GM13976 (cell line): Measurements from ENCODE around the gene KLHDC1.
"Not testable (repeated sequence)": the region's sequence is repeated elsewhere in the genome, so short reads cannot be mapped to it uniquely, and the experiment has no call there.

Experiments used
- DNase-seq: peaks from one replicate; pipeline ENCODE4 v3.0.0; 2012; ENCODE audit warnings: low spot score
- in situ Hi-C: fragments of 300-500 bp; cut with MboI; formaldehyde crosslinking; loops from one replicate; pipeline ENCODE4 v1.12.0; 2022; ENCODE audit warnings: low sequenced_read_pairs, mixed read lengths, inconsistent platforms; ENCODE audit not compliant: unreplicated experiment
- TF ChIP-seq, protein P1 (sequence below): IDR thresholded peaks from 2 replicates; pipeline ENCODE4 v1.5.1; 2012; ENCODE audit warnings: borderline replicate concordance, mild to moderate bottlenecking; ENCODE audit not compliant: insufficient read depth; ENCODE audit errors: extremely low read depth, missing control alignments, control extremely low read depth

The KLHDC1 gene, protein sequence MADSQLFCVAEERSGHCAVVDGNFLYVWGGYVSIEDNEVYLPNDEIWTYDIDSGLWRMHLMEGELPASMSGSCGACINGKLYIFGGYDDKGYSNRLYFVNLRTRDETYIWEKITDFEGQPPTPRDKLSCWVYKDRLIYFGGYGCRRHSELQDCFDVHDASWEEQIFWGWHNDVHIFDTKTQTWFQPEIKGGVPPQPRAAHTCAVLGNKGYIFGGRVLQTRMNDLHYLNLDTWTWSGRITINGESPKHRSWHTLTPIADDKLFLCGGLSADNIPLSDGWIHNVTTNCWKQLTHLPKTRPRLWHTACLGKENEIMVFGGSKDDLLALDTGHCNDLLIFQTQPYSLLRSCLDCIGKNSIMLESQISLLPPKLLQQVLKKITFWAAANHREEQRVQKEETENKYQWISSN

DNA sequence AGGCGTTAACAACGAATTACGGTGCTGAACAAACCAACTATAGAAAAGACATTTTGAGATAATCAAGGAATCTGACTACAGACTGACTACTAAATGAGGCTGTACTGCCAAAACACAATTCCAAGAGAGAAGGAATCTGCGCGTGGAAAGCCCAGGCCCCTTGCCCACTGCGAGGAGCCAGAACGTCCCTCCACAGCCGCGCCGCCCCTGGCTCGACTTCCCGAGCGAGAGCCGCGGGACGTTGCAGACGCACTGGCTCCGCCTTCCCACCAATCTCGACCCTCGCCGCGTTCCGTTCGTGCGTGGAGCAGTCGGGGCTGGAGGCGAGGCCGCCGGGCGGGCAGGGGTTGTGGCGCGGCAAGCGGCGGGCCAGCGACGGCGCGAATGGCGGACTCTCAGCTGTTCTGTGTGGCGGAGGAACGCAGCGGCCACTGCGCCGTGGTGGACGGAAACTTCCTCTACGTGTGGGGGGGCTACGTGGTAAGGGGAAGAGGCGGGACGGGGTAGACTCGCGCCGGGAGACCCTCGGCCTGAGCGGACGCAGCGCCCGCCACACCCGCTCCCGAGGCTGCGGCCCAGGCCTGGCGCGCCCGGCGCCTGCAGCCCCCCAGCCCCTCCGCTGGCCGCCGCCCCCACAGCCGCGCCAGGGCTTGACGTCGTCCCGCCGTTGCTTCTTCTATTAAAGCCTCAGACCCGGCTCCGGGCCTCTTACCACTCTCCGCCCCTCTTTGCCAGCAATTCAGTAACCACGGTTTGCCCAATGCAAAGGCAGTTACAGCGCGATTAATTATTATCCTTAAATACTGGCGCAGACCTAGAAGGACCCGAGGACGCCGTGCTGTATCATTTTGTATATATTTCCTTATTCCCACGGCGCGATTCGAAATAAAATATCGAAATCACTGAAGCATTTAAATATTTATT lies at the start of gene KLHDC1:
KLHDC1 (plus strand) TSS at position 310 of the 924 bp plus-strand sequence; CDS start at position 385, 75 bp downstream.
- in situ Hi-C loops = no loop called here
- TF ChIP-seq, protein P1, sequence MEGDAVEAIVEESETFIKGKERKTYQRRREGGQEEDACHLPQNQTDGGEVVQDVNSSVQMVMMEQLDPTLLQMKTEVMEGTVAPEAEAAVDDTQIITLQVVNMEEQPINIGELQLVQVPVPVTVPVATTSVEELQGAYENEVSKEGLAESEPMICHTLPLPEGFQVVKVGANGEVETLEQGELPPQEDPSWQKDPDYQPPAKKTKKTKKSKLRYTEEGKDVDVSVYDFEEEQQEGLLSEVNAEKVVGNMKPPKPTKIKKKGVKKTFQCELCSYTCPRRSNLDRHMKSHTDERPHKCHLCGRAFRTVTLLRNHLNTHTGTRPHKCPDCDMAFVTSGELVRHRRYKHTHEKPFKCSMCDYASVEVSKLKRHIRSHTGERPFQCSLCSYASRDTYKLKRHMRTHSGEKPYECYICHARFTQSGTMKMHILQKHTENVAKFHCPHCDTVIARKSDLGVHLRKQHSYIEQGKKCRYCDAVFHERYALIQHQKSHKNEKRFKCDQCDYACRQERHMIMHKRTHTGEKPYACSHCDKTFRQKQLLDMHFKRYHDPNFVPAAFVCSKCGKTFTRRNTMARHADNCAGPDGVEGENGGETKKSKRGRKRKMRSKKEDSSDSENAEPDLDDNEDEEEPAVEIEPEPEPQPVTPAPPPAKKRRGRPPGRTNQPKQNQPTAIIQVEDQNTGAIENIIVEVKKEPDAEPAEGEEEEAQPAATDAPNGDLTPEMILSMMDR = no peak
- peak; percentile 80 for DNase-seq

DNA sequence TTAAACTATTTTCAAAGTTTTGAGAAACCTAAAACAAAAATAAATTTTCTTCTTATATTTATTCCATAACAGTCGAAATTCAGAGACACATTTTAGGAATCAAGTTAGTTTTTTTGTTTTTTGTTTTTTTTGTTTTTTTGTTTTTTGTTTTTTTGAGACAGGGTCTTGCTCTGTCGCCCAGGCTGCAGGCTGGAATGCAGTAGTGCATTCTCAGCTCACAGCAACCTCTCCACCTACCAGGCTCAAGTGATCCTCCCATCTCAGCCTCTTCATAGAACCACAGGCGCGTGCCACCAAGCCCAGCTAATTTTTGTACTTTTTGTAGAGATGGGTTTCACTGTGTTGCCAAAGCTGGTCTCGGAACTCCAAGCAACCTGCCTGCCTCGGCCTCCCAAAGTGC lies 39.4 kb upstream of the KLHDC1 start:
- in situ Hi-C loops = no loop called here
- no peak for DNase-seq
- TF ChIP-seq, protein P1 = no peak

DNA sequence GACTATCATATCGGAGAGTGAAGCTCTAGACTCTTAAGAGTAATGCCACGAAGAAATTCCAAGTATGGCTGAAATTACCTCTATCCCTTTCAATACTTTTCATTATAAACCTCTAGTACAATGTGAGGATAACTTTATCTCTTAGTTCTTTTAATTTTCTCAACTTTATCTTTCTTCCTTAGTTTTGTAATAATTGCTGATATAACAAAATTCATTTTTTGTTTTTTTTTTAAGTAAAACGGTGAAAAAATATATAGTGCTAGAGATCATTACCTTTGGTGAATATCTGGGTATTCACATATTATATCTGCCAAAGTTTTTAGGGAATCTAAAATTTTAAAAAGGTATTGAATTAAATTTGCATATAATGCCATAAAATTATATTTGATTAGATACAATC lies 38.4 kb upstream of the KLHDC1 start:
- DNase-seq = no peak
- TF ChIP-seq, protein P1 = no peak
- in situ Hi-C loops = no loop called here

DNA sequence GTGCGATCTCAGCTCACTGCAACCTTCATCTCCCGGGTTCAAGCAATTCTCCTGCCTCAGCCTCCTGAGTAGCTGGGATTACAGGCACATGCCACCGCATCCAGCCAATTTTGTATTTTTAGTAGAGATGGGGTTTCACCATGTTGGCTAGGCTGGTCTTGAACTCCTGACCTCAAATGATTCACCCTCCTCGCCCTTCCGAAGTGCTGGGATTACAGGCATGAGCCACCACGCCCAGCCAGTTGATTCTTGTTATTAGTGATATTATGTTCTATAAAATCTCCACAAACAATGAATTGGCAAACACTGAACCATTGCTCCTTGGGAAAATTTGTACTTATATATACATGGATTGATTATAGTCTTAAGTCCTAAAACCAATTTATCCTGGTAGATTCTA lies 35.4 kb upstream of the KLHDC1 start:
- in situ Hi-C loops, DNase-seq: not testable (repeated sequence)

DNA sequence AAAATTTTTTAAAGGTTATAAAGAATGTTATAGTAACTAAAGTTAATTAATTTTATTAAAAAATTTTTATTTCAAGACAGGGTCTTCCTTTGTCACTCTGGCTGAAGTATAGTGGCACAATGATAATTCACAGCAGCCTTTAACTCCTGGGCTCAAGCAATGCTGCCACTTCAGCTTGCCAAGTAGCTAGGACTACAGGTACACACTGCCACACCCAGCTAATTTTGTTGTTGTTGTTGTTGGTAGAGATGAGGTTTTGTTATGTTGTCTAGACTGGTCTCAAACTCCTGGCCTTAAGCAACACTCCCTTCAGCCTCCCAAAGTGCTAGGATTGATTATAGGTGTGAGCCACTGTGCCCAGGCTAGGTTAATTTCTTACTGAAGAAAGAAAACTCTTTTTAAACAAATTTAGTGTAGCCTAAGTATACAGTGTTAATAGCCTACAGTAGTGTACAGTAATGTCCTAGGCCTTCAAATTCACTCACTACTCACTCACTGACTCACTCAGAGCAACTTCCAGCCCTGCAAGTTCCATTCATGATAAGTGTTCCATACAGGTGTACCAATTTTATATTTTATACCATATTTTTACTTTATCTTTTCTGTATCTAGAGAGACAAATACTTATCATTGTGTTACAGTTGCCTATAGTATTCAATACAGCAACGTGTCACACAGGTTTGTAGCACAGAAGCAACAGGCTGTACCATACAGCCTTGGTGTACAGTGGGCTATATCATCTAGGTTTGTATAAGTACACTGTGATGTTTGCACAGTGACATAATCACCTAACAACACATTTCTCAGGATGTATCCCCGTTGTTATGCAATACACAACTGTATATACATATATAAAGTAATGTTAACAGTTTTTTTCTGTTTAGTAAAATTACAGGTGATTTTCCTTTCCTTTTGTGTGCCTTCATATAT lies 33.1 kb upstream of the KLHDC1 start:
- TF ChIP-seq, protein P1 = no peak
- in situ Hi-C loops = no loop called here
- DNase-seq = no peak

DNA sequence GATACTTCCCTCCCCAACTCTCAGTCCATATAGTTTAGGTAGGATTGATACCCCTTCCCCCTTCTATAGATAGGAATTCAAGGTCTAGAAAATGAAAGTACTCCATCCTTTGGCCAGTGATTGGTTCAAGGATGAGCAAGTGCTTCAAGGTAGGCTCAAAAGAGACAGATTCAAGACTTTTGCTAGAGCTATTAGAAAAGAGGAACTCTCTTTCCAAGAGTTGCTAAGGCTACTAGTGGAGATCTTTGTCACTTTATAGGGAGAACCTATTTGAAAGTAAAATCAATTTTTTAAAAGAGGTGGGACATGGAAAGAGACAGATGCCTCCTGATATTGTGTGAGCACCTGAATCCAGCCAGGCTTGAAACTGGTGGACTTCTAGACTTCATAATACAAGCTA lies 22.4 kb upstream of the KLHDC1 start:
- no peak for DNase-seq
- TF ChIP-seq, protein P1 = no peak
- in situ Hi-C loops = no loop called here
